Pancreas (tissue), 10 donors: ENCODE results near the gene NGF. TPM values are rescaled to one million over a fixed set of nuclear protein-coding genes. Genes with fewer than 3 reads are reported as not detected.

ENCODE experiments used
- ATAC-seq, 4 donors: fragments of 200-7000 bp; cut with Tn5 transposase; one replicate each; pipeline versions ENCODE4 v1.8.0 to v1.9.1; 2020; ENCODE audit warnings: mild to moderate bottlenecking in 4 of 4, moderate library complexity in 4 of 4
- DNase-seq, 6 donors: peaks; one replicate each; pipeline ENCODE4 v3.0.0-alpha.2; 2020
- FAIRE-seq: peaks from 2 replicates; lab custom pipeline; 2012; peaks lifted over from hg19 to GRCh38; lab: Jason Lieb, UNC
- H3K27ac ChIP-seq, 4 donors: fragments of 200-600 bp; sonication (generic); 1 replicate in 3 of 4; 2 replicates in 1 of 4; pipeline versions ENCODE4 v1.5.0 to v1.8.0; 2020
- H3K27me3 ChIP-seq, 4 donors: fragments of 200-600 bp; one replicate each; pipeline ENCODE4 v1.8.0; 2021
- H3K36me3 ChIP-seq, 3 donors: fragments of 200-600 bp; sonication (generic) in 1 of 3; one replicate each; pipeline versions ENCODE4 v1.5.0 to v1.8.0; 2020 to 2021
- H3K4me1 ChIP-seq, 3 donors: fragments of 200-600 bp; one replicate each; pipeline ENCODE4 v1.8.0; 2021
- H3K4me3 ChIP-seq, 4 donors: fragments of 200-600 bp; sonication (generic) in 2 of 4; one replicate each; pipeline versions ENCODE4 v1.5.0 to v1.8.0; 2020 to 2021
- H3K9me3 ChIP-seq, 4 donors: fragments of 200-600 bp; one replicate each; pipeline ENCODE4 v1.8.0; 2021
- WGBS, 2 donors: extraction: QIAGEN DNeasy Blood & Tissue Kit; methylation state at CpG; one replicate each; pipeline ENCODE4 v1.1.7; 2013; 5-methylcytosine and 5-hydroxymethylcytosine counted together
- intact Hi-C, 3 donors: fragments of 100-400 bp; cut with DNase I; formaldehyde crosslinking; loops; one replicate each; pipeline versions ENCODE4 v1.11.1 to v1.14.2; 2022
- polyA plus RNA-seq, 2 donors: library from polyadenylated mRNA; stranded (reverse); fragments of 200-250 nt; gene quantifications; one replicate each; pipeline ENCODE4 v1.2.3, GENCODE V29; 2013
- total RNA-seq, 6 donors: library from RNA; stranded (reverse); fragmentation: NEBNext Ultra II Directional in 4 of 6; extraction: Animal tissue kit (Norgen Biotek cat#: 25700) in 4 of 6; gene quantifications; one replicate each; pipeline versions ENCODE4 v1.2.1 to v1.2.4, GENCODE V29; 2021 to 2023
- TF ChIP-seq, protein P1 (sequence below), 4 donors: fragments of 200-600 bp; sonication (generic) in 3 of 4; IDR thresholded peaks; one replicate each; pipeline versions ENCODE4 v1.5.0 to v1.8.0; 2021; ENCODE audit warnings: antibody characterized with exemption in 4 of 4
- donor health status: healthy with polysubstance abuse.
- donor health status: DM: no; HTN: no; CAD: no; lungs with moderate emphysema.
- donor health status: DM: no; HTN: no; CAD: no.
- donor health status: control.
- donor health status: control.
- donor health status: Bipolar disorder and iron deficiency.
- donor health status: DM: yes; HTN: yes; CAD: no.
- donor health status: DM: no; HTN: no; CAD: no.
- donor health status: DM: no; HTN: no; CAD: no.
- donor health status: DM: yes; HTN: yes; CAD: no.

NGF gene
- total and polyA plus RNA-seq, 8 donors, result 0.25 to 1.1 (median 0.54) TPM; not detected in 2

DNA sequence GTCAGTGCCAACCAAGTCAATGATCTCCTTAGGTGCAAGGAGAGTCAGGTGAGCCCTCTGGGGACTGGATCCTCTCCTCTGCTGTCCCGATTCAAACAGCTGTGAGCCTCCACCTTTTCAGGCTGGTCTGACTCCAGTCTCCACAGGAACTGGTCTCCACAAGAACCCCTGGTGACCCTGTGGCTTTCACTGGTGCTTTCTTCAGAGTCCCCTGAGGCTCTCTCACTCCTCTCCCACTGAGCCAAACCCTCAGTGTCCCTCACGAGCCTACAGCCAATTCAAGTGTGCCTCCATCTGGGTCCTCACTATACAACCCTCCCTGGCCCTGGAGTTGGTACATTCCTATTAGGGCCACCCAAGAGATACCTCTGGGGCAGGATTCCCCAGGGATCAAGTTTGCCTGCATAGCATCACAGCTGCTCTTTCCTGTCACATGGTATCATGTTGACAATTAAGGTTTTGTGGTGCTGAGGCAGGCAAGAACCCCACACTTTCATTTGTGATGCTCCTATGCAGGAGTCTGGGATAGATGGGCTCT is 5.2 kb upstream of the NGF start:
- DNase-seq (no peak), ATAC-seq (no peak), FAIRE-seq (no peak)
- Histone ChIP-seq H3K4me3 (no peak overlapping the region), H3K27ac (no peak overlapping the region), H3K27me3 (no peaks in the 10 kb centered on the region), H3K9me3 (no peaks in the 10 kb centered on the region), H3K4me1 (peaks cover 0 to under 1% (median 0%) of the 10 kb centered on the region in 3 donors), H3K36me3 (no peaks in the 10 kb centered on the region)
- intact Hi-C loops, result no loop called here
- 42 to 58% methylated on average over 2 of the region's 2 CpGs for WGBS, 2 donors
- TF ChIP-seq, protein P1, sequence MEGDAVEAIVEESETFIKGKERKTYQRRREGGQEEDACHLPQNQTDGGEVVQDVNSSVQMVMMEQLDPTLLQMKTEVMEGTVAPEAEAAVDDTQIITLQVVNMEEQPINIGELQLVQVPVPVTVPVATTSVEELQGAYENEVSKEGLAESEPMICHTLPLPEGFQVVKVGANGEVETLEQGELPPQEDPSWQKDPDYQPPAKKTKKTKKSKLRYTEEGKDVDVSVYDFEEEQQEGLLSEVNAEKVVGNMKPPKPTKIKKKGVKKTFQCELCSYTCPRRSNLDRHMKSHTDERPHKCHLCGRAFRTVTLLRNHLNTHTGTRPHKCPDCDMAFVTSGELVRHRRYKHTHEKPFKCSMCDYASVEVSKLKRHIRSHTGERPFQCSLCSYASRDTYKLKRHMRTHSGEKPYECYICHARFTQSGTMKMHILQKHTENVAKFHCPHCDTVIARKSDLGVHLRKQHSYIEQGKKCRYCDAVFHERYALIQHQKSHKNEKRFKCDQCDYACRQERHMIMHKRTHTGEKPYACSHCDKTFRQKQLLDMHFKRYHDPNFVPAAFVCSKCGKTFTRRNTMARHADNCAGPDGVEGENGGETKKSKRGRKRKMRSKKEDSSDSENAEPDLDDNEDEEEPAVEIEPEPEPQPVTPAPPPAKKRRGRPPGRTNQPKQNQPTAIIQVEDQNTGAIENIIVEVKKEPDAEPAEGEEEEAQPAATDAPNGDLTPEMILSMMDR (IDR thresholded peaks at IDR 0.05), result no peak

DNA sequence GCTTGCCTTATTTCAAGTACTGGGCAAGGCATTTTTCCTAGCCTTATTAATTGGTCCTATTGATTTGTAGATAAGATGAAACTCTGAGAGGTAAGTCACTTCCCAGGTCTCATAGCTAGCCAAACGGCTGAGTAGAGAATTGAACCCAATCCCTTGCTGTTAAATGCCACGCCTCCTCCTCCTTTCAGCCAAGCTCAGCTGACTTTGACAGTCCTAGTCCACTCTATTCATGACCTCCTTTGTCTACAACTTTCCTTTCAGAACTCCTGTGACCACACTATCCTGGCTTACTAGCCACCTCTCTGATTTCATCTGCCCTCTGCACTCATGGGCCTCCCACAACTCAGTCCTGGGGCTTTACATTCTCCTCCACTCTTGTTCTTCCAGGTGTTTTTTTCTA is 3.9 kb upstream of the NGF start:
- Histone ChIP-seq H3K4me3 (no peak overlapping the region), H3K9me3 (no peaks in the 10 kb centered on the region), H3K36me3 (no peaks in the 10 kb centered on the region), H3K27me3 (no peaks in the 10 kb centered on the region), H3K4me1 (peaks cover 0 to 11% (median 0%) of the 10 kb centered on the region in 3 donors), H3K27ac (no peak overlapping the region)
- TF ChIP-seq, protein P1 (IDR thresholded peaks at IDR 0.05), result no peak
- DNase-seq (no peak), ATAC-seq (no peak), FAIRE-seq (no peak)
- 71 to 72% methylated on average over 2 of the region's 2 CpGs for whole genome bisulfite sequencing, 2 donors
- intact Hi-C loops, result no loop called here

DNA sequence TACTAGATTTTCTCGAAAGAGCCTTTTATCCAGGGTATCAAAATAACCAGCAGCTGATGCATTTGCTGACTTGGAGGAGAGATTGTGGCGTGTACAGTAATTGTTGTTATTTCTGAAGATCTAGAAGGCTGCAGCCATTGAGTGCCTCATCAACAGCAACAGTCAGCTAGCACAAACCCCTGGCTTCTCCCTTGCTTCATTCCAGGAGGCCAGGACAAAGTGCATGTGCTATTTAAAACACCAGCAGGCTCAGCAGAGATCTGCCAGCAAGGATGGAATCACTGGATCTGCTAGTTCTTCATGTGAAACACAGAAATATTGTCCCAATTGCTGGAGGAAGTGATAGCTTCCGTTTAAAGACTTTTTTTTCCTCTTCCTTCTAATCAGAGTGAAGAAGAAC is 2.8 kb upstream of the NGF start:
- Histone ChIP-seq H3K4me1 (peaks cover 0 to 11% (median 0%) of the 10 kb centered on the region in 3 donors), H3K27ac (no peak overlapping the region), H3K36me3 (no peaks in the 10 kb centered on the region), H3K9me3 (no peaks in the 10 kb centered on the region), H3K27me3 (no peaks in the 10 kb centered on the region), H3K4me3 (no peak overlapping the region)
- TF ChIP-seq, protein P1 (IDR thresholded peaks at IDR 0.05), result no peak
- DNase-seq (no peak), ATAC-seq (no peak), FAIRE-seq (no peak)
- intact Hi-C loops, result no loop called here
- WGBS, 2 donors, result 70 to 77% methylated on average over 3 of the region's 3 CpGs

DNA sequence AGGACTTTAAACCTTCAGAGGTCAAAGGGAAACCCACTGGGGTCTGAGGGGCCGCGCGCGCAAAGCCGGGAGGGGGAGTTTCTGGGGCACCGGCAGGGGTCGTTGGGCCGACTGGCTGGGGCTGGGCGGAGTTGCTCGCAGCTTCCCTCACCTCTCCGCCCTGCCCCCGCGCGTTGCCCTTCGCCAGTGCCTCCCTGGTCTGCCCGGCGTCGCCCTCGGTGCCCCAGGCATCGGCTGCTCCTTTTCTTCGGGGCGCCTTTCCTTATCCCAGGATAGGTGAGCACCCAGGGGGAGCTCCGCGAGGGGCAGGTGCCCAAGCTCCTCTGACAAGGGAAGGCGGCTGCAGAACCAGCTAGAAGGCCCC is 390 bp upstream of the NGF start:
- no peak overlapping the region for H3K27ac ChIP-seq
- FAIRE-seq, result no peak
- H3K36me3 ChIP-seq, result no peaks in the 10 kb centered on the region
- H3K9me3 ChIP-seq, result no peaks in the 10 kb centered on the region
- peak in 2 of 6 donors; percentile 60 to 74 for DNase-seq
- intact Hi-C loops, result no loop called here
- H3K4me3 ChIP-seq, result peak overlapping the region in 2 of 4 donors; percentile 29 to 40
- WGBS, 2 donors, result 10 to 18% methylated on average over 25 of the region's 25 CpGs
- peaks cover 0 to 11% (median 0%) of the 10 kb centered on the region in 3 donors for H3K4me1 ChIP-seq
- TF ChIP-seq, protein P1 (IDR thresholded peaks at IDR 0.05), result no peak
- ATAC-seq, result peak in 2 of 4 donors; percentile 6 to 16
- H3K27me3 ChIP-seq, result no peaks in the 10 kb centered on the region

DNA sequence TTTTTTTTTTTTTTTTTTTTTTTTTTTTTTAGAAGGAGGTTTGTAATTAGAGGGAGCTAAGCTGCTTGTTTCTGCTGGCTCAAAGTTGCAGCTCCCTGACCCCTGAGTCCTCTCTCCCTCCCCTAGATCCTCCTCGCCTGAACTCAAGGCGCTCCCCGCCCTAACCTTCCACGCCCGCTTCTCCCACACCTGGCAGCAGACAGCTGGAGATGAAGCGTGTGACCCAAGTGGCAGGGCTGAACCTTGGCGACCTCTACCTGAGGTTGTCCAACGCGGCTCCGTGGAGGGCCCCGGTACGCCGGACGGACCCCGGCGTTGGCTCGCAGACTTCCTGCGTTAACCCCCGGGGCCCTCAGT is 795 bp downstream of the NGF start:
- Histone ChIP-seq H3K27me3 (no peaks in the 10 kb centered on the region), H3K9me3 (no peaks in the 10 kb centered on the region), H3K27ac (no peak overlapping the region), H3K4me1 (peaks cover 0 to 11% (median 0%) of the 10 kb centered on the region in 3 donors), H3K36me3 (no peaks in the 10 kb centered on the region), H3K4me3 (peak overlapping the region; percentile 5 to 40 (median 24))
- ATAC-seq, result peak in 3 of 4 donors; percentile 5 to 24 (median 15)
- intact Hi-C loops, result no loop called here
- TF ChIP-seq, protein P1 (IDR thresholded peaks at IDR 0.05), result no peak
- no peak for FAIRE-seq
- WGBS, 2 donors, result 4 to 5% methylated on average over 19 of the region's 19 CpGs
- DNase-seq, result no peak
